NCI-H226 (cell line): ENCODE results near the gene RAB3IL1.
A peak's percentile ranks its signal among the peaks of the same experiment; 100 is the strongest.

Experiments used
- DNase-seq: peaks from one replicate; pipeline ENCODE4 v3.0.0-alpha.2; 2015

The RAB3IL1 gene

DNA sequence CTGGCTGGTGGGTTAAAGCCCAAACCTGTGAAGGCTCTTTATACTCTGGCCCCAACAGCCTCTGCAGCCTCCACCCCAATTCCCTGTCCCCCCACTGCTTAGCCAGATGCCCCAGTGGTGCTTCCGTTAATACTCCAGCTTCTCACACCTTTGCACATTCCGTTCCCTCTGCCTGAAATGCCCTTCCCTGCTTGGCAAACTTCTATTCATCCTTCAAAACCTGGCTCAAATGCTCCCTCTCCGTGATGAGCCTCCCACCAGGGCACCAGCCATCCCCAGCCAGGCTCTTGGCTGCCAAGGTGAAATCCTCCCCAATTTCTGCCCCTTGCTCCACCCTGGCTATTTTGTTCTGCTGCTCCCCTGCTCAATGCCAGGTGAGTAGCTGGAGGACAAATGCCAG is 13.5 kb downstream of the RAB3IL1 start:
- DNase-seq, result no peak

DNA sequence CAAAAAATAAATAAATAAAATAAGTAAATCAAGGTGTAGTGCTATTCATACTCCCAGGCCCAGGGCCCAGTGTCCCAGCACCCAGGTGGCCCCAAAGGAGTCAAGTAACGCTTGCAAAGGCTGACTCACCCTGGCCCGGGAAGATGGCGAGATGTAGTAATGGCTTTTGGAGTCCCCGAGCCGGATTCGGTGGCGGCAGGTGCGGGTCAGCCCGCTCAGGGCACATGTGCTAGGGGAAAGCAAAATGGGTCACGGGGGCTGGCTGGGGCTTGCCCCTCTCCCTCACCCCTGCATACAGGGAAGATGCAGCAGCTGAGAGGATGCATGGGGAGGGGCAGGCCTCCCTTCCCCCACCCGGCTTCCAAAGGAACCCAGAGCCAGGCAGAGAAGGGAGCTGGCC is 15.1 kb downstream of the RAB3IL1 start:
- no peak for DNase-seq

DNA sequence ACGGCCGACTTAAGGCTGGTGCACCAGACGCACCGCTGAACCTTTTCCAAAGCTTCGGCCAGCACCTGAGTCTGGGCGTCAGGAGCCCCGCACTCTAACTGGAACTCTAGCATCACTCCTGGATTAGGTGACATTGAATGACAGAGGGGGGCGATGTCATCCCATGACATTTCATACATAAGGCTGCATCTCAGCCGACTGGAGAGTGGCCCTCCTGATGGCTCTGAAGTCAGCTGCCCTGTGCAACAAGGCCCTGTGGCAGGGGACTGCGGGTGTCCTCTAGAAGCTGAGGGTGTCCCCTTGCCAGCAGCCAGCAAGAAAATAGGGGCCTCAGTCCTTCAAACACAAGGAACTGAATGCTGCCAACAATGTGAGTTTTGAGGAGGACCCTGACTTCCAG is 16.0 kb downstream of the RAB3IL1 start:
- no peak for DNase-seq

DNA sequence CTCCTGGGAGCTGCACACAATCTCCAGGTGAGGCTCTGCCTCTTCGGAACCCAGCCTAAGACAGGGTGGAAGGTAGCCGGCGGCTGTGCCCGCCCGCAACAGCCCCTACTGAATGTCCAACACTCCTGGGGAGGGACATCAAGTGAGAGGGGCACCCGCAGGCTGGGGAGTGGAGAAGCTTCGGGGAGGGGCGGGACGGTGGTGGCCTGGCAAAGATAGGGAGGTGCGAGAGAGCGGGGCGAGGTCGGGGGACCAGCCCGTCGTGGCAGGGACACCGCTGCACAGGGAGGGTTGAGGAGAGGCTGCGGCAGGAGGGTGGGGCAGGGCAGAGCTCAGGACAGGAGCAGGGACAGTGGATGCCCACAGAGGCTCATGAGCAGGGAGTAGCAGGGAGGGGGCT is 17.1 kb downstream of the RAB3IL1 start:
- DNase-seq, result no peak

DNA sequence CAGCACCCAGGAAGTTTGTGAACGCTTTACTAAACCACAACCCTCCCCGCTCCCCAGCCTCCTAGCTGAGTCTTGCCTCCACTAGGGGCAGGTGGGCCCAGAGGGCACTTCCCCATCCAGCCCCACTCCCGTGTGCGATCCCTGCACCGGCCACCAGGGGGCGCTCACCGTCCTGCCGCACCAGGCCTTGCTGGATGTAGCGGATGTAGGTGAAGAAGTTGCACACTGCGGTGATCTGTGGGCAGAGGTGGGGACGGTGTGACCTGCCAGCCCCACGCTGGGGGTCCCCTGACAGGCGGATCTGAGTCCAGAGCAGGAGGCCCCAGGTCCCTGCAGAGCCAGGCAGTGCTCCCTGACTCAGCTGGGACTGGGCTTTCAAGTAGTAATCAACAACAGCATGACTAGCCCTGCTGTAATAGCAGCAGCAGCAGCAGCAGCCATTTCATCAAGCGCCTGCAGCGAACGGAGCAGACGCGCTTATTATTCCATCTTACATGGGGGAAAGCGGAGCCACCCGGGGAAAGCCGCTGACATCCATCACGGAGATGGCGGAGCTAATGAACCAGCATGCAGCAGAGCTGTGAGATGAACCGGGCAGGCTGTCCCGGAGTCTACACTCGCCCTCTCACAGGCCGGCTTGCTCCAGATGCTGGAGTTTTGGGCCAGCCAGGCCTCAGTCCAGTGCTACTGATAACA is 18.1 kb downstream of the RAB3IL1 start:
- peak; percentile 57 for DNase-seq

DNA sequence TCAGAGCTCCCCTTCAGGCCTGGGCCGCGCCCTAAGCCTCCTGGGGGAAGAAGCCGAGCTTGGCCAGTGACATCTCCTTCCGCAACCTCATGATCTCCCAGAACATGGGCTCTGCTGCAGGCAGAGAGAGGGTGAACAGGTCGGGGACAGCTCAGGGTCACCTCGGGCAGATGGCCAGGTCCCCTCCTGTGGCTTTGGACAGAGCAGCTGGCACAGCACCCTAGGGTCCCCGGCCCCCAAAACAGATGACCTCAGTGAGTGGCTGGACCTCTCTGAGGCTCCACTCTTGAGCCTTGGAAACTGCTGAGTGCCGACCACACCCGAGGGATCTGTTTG is 19.2 kb downstream of the RAB3IL1 start:
- DNase-seq, result no peak

DNA sequence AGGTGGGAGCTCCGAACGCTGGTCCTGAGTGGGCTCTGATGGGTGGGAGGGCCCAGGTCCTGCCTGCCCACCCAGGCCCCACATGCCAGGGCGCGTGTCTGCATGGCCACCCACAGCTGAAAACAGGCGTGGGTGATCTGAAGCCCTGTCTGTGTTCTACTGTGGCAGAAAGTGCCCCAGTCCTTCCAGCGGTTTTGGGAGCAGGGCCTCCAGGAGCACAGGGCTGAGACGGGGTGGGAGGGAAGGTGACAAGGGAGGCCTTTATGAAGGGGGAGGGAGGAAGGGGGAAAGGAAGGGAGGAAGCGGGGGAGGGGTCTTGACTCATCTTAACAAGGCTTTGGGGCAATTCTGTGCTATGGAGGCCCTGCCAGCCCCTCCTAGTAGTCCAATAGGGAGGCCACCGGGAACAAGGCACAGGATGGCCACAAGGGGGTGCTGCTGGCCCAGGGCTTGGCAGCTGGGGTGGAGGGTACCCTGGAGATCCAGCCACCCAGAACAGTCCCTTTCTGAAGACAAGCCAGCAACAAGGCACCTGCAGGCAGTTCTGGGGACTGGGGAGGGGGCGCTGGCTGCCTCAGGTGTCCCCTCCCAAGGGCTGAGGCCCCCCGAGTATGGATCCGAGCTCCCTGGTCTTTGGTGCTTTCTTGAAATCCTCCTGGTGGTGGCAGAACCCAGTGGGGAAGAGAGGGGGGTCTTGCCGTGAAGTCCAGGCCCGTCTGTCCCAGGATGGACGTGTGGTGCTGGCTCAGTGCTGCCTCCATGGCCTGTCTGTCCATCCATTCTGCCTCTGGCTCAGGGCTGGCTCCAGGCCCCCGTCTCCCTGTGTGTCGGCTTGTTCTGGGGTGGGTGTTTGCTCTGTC is 19.7 kb downstream of the RAB3IL1 start:
- DNase-seq, result no peak

DNA sequence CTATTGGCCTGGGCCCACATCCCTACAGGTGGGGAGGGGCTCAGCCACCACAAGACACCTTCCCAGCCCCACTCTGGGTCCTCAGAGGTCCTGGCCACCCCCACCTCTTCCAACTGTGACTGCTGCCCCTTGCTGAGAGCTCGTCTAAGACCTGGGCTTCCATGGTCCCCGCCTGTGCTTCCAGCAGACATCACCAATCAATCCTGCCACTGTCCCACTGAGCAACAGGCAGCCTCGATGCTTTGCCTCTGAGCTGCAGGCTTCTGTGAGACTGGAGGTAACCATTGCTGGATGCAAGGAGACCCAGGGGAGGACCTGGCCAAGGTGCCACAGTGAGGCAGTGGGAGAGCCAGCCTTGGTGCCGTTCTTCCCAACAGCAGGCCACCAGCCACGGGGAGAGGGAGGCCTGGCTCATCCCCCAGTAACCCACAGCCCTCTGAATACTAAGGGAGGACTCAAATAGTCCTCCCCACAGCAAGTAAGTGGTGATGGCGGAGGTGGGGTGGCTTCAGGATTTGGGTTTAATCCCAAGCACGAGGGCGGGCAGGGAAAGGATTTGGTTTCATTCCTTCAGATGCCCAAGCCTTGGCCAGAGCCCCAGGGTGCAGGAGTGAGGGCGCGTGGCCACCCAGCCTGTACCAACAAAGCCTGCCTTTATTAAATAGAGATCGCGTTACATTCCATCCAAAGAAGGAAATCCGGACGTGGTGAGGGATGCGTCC is 20.5 kb downstream of the RAB3IL1 start:
- no peak for DNase-seq

DNA sequence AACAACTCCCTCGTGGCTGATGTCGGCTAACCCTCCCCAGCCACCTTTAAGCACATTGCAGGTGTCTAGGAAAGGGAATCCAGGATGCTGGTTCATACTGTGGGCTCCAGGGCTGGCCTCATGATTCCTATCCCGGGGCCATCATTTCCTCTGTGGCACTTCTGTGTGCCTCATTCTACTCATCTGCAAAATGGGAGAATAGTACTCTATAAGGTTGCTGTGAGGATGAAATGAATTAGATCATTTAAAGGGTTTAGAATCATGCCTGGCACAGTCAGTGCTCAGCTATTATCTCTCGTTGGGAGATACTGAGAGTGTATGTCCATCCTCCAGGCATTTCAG is 21.7 kb downstream of the RAB3IL1 start:
- DNase-seq, result no peak

DNA sequence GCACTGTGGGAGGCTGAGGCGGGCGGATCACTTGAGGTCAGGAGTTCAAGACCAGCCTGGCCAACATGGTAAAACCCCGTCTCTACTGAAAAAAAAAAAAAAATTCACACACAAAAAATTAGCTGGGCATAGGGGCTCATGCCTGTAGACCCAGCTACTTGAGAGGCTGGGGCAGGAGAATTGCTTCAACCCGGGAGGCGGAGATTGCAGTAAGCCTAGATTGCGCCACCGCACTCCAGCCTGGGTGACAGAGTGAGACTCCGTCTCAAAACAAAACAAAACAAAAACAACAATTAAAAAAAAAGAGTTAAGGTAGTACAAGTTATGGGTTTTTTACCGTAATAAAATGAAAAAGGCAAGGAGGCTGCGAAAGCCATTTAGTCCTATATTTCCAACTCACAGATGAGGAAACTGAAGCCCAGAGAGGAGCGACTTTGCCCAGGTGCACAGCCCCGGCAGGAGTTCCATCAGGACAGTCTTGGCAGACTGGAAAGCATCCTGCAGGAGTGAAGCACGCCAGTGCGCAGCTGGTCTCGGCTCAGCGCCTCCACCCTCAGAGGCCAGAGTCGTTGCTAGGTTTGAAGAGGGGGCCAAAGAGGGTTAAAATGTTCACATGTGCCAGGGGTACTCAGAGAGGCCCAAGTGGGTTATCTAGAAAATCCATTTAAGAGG is 22.2 kb downstream of the RAB3IL1 start:
- no peak for DNase-seq

DNA sequence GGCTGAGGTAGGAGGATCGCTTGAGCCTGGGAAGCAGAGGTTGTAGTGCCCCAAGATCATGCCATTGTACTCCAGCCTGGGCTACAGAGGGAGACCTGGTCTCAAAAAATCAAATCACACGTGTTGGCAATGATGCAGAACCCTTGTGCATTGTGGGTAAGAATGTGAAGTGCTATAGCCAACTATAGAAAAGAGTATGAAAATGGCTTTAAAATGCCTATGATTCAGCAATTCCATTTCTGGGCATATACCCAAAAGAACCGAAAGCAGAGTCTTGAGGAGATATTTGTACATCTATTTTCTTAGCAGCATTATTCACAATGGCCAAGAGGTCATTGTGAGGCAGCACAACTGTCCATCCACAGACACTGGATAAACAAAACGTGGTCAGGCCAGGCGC is 23.4 kb downstream of the RAB3IL1 start:
- DNase-seq, result peak; percentile 72

DNA sequence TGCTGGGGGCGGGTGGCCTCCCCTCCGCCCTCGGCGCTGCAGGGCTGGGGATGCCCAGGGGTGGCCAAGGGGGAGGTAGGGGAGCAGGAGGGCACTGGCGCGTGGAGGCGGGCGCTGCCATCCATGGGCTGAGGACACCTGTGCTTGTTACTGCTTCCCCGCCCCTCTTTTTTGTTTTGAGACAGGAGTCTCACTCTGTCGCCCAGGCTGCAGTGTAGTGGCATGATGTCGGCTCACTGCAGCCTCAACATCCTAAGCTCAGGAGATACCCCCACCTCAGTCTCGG is 25.3 kb downstream of the RAB3IL1 start:
- DNase-seq, result no peak

DNA sequence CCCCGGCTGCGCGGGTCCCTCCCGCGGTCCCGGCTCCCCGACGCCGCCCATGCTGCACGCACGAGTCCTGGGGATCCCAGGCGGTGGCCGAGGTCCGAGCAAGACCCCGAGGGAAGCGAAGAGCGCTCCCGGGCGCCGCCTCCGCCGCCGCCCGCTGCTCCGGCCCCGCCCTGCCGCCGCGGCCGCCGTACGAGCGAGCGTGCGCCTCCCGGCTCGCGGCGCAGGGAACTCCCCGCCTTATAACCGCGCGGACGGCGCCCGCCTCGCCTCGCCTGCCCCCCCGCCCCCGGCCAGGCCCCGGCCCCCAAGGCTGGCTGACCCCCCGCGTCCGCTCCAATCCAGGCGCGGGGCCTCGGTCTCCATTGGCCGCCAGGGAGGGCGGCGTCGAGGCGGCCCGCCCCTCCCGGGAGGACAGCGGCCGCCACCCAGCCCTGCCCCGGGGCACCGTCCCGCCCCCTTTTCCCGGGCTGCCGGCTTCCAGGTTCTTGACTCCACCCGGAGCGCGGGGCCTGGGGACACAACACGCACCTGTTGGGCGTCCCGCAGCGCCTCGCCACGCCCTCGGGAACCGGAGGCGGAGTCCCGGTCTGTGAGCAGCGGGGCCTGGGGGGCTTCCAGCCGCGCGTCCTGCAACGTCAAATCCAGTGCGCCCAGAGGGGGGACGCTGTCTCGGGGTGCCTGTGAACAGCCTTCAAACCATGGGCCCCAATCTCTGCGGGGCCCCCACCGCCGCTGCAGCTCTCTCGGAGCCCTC is 25.9 kb downstream of the RAB3IL1 start, which contains the start of gene FADS3:
Gene FADS3, minus strand, starts transcription at position 215 of the 754 bp plus-strand sequence. Its CDS starts 164 bp downstream, at position 51.
- DNase-seq, result peak; percentile 89

DNA sequence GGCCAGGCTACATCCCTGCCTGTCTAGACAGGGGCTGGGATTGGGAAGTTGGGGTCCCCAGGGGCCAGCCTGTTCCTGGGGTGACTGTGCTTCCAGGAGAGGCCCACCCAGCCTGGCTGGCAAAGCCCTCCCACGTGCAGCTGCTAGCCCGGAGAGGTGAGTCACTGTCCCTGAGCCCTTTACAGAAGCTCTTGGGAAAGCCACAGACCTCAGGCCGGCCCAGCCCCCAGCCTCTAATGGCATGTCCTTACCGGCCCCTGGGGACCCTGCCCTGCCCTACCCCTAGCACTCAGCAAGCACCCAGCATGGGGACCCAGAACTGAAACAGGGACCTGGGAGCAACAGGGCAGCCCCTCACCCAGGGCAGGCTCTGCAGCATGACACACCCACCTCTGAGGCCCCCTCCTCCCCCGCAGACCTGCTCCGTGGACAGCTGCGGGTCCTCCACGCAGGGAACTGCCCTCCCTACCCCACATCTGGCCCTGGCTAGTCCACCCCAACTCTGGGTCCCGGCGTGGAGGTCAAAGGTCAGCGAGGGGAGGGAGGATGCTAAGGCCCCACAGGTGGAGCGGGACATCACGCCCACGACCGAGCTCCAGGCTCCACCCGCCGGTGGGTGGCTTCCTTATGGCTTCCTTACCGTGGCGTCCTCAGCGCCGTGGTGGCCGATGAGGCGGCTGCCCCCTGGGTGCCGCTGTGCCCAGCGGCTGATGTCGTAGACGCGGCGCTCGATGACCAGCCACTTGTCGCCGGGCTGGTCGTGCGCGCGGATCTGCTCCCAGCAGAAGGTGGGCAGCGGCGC is 26.6 kb downstream of the RAB3IL1 start:
- peak; percentile 41 for DNase-seq

DNA sequence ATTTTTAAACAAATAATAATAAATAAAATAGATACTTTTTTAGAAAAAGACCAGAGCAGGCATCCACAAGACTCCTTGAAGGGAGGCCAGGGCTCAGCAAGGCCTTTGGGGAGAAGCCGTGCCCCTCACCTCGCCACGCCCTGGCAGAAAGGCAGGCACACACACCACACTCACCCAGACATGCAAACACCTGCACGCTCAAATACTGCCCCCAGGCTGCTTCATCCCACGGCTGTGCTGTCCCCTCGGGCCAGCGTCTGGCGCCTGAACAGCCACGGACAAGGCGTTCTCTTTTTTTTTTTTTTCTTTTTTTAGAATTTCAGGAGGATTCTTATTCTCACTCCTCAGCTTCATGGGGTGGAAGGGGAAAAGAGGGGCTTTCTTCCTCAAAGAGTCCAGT is 27.5 kb downstream of the RAB3IL1 start:
- no peak for DNase-seq

DNA sequence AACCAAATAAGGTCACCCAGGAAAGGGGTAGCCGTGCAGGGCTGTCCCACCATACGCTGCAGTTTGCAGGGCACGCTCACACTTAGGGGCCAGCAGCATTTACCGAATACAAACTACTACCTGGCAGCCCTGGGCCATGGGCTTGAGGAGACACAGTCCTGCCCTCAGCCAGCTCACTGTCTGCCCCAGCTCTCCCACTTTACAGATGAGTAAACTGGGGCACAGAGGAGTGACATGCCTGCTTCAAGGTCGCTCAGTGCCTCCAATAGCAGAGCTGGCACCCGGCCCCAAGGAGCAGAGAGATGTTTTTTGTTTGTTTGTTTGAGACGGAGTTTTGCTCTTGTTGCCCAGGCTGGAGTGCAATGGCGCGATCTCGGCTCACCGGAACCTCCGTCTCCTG is 28.8 kb downstream of the RAB3IL1 start:
- no peak for DNase-seq

DNA sequence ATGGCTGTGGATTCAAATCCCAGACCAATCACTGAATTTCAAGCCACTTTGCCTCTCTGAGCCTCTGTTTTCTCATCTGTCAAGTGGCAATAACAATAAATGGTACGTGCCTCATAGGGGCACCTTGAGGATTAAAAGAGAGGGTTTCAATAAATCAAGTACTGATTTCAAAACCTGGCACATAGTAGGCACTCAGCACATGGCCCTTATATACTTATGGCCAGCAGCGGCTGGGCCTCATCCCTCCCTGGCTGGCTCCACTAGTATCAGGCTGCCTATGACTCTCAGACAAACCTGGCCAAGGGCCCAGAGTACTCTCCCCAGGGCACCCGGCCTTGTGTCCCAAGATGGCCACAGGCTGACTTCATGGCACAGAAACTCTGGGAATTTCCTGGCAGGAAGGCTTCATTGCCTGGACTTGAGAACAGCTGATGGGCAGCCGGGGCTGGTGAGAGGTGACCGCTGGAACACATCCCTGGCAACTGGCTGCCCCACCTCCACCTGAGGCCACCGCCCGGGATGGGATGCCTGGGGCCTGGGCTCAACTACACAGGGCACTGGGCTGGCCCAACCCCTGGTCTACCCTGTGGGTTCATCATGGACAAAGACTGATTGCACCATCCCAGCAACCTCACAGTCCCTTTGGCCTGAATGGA is 29.4 kb downstream of the RAB3IL1 start:
- peak; percentile 97 for DNase-seq

DNA sequence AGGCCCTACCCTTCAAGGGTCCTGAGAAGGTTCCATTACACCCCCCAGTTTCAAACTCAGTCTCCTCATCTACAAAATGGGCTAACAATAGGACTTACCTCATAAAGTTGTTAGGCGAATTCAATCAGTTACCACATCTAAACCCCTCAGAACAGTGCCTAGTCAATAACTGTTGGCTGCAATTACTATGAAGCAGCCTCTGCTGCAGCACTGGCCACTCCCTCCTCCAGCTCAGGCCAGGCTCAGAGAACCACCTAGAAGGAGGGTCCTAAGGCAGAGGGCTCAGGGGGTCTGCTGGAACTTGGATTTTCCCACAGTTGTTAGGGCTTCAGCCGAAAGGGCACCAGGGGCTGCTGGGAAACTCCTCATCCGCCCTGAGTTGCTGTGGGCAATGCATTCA is 30.7 kb downstream of the RAB3IL1 start:
- no peak for DNase-seq

DNA sequence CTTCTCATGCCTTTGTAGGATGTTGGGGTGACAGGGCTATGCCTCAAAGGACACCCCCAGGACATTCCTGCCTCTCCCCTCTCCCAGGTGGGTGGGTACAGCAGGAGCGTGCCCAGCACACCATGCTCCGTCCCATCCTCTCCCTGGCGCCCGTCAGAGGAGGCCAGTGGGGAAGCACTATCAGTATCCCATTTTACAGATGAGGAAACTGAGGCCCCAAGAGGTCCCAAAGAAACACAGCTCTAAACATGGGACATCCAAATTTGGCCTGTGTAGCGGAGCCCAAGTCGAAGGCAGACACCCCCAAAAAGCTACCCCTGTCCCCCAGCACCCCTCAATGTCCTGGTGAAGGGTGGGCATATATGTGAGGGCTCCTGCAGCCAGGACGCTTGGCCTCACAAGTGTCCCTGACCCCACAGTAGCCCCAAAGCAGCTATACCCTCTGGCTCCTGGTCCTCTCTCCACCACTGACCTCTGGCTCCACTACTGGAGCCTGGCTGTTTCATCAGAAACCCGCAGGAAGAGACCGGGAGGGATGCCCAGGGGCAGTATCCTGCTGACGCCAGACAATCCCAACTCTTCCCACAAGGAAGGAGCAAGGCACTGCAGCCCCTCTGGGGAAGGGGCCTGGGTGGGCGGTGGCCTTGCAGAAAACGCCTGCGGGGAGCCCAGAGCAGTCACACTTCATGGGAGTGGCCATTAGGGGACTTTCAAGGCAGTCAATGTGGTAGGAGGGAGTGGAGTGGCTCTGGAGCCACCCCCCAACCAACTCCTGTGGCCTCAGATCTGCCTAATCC is 31.4 kb downstream of the RAB3IL1 start:
- DNase-seq, result no peak

DNA sequence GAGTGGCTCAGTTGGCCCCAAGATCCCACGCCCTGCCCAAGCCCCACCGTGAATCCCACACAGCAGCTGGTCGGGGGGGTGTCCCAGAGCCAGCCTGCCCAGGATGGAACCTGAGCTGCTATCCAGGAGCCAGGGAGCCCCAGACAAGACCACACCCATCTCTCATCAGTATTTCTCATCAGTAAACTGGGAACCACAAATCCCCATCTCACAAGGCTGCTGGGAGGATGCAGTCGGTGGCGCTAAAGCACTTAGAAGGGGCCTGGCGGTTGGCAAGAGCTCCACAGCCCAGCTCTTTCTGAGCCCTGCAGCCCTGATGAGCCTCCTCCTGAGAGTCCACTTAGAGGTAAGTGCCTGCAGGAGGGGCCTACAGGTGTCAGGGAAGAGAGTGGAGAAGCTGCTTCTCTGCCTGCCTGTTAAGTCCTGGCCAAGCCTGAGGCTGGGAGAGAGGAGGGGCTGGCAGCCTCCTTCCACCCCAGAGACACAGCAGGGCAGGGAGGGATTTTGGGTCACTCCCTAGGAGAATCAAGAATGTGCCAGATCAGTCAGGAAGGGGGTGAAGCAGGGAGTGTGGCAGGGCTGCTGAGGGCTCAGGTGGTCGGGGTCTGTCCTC is 32.1 kb downstream of the RAB3IL1 start:
- no peak for DNase-seq
